GM19025 (cell line): ENCODE results near the gene MTFR1L.

Experiments used
- ATAC-seq: cut with Tn5 transposase; IDR thresholded peaks from one replicate; pipeline ENCODE4 v1.9.1; 2021; ENCODE audit warnings: mild to moderate bottlenecking, low read depth, moderate library complexity; ENCODE audit not compliant: unreplicated experiment

The MTFR1L gene

DNA sequence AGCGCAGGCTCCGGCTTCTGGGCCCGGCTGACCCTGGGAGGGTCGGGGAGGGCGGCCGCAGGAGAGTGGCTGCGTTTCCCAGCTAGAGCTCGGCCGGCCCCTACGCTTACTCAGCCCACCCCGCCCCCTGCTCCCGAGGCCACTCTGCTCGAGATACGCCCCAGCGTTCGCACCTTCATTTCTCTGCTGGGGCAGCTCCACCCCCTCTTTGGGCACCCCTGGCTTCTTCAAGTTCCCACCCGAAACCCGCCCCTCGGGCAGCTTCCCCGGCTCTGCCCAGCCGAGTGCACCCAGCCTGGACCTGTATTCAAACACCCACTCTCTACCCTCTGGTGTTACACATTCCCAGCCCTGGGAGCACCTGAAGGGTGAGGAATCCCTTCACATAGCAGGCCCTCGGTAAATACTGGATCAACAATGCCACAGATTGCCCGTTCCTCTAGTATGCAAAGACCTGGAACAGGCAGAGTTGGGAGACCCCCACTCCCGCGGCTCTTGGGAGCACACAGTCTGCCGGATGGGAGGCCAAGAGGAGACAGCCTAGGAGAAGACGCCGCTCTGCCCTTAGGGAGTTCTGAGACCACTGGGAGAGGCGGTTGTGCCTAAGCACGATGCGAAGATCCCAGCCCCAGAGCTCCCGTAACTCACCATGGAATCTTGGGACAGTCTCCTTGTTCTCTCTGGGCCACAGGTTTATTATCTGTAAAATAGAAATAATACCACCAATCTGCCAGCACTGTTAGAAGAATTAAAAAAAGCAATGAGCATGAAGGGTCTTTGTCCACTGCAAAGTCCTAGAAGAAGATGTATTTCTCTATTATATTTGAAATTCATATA, 56.3 kb downstream of the MTFR1L start:
- peak; percentile 22 for ATAC-seq

DNA sequence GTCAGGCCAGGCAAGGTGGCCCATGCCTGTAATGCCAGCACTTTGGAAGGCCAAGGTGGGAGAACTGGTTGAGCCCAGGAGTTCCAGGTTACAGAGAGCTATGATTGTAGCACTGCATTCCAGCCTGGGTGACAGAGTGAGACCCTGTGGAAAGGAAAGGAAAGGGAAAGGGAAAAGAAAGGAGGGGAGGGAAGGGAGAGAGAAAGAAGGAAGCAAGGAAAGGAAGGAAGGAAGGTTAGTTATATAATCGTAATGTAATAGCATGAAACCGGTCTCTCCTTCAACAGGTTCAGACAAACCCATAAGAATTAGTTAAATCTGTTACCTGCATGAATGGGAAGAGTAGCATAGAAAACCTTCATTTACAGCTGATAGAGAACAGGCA, 56.9 kb downstream of the MTFR1L start:
- ATAC-seq = no peak

DNA sequence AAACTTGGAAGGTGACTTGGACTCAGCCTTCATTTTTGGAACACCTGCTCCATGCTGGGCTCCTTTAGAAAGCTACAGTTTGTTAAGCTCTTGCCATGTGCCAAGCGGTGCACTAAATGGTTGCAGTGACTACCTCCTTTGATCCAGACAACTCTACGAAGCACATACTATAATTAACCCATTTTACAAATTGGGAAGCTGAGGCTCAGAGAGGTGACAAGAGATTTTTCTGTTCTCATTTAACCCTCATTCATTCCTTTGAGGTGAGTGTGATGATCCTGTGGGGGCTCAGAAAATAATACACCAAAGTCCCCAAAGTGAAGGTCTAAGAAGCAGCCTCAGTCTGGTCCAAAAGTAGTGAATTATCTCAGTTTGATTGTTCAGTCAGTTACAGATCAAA, 57.4 kb downstream of the MTFR1L start:
- no peak for ATAC-seq

DNA sequence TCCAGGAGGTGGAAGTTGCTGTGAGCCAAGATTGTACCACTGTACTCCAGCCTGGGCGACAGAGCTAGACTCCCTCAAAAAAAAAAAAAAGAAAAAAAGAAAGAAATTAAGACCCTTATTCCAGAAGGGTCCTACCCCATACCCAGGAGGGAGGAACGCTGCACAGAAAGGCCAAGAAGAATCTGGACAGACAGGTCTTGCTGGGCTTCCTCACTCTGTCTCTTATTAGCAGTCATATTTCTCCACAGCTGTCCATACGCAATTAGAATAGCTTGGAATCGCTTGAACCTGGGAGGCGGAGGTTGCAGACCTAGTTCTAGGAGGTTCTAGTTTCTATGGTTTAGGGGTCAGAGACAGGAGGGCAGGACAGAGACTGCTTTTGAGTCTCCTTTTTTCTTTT, 58.9 kb downstream of the MTFR1L start:
- no peak for ATAC-seq

DNA sequence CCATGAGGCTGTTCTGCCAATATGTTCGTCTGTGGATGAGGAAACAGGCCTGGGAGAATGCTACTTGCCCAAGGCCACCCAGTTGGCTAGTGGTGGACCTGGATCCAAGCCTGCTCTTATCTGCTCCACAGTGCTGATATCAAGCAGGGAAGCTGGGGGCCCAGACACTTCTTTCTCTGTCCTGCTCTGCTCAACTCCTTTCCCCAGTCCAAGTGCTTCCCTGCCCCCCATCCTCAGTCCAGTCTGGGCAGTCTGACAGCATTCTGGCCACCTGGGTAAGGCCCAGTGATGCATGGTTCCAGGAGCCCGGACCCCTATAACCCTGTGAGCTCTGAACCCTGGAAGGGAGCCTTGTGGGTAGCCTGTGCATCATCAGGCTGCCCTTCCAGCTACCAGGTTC, 59.9 kb downstream of the MTFR1L start:
- no peak for ATAC-seq

DNA sequence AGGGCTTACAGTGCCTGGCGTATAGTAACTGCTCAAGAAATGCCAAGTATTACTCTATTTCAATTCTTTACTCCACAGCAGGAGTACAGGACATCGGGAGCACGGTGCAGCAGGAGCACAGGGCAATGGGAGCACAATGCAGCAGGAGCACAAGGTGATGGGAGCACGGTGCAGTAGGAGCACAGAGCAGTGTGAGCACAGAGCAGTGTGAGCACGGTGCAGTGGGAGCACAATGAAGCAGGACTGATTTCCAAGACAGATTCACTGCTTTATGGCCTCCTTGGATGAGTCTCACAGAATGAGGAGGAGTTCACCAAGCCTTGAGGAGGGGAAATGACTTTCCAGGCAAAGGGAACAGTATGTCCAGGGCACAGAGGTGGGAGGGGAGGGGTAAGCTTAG, 60.8 kb downstream of the MTFR1L start:
- ATAC-seq = no peak

DNA sequence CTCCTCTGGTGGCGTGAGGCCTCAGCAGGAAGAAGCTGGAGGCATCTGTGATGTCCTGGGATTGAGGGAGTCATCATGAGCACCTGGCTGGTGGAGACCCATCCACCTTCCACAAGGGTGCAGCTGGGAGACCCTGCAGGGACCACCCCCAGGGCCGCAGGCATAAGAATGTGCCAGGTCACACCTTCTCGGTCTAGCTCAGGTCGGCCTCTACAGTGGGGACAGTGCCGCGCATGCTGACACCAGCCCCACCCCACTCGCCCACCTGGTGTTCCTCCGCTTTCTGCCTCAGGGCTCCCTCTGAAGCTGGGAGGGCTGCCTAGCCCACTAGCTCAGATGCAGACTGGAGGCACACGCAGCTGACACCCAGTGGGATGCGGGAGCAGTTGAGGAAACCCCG, 61.5 kb downstream of the MTFR1L start:
- ATAC-seq = no peak
